Small intestine (tissue), 7 donors: ENCODE measurements around the gene GPATCH2. TPM values are rescaled to one million over a fixed set of nuclear protein-coding genes. Genes with fewer than 3 reads are reported as not detected.
A peak's percentile ranks its signal among the peaks of the same experiment; 100 is the strongest.

Source experiments
- DNase-seq, 2 donors: peaks; one replicate each; pipeline versions ENCODE4 v3.0.0 to v3.0.0-alpha.2; 2013
- FAIRE-seq: peaks from 2 replicates; lab custom pipeline; 2012; peaks lifted over from hg19 to GRCh38; lab: Jason Lieb, UNC
- H3K27ac ChIP-seq, 3 donors: one replicate each; pipeline ENCODE4 v1.5.1; 2013; ENCODE audit warnings: low read length in 2 of 3, mild to moderate bottlenecking in 2 of 3, control low read depth in 1 of 3, inconsistent platforms in 1 of 3, low read depth in 1 of 3, moderate library complexity in 1 of 3
- H3K27me3 ChIP-seq, 3 donors: one replicate each; pipeline ENCODE4 v1.6.1; 2013; ENCODE audit warnings: low read length in 3 of 3, inconsistent platforms in 1 of 3; ENCODE audit not compliant: control insufficient read depth in 3 of 3, insufficient read depth in 3 of 3
- H3K36me3 ChIP-seq, 3 donors: one replicate each; pipeline ENCODE4 v1.6.1; 2013; ENCODE audit warnings: low read length in 3 of 3, inconsistent platforms in 1 of 3, low read depth in 1 of 3, mild to moderate bottlenecking in 1 of 3, moderate library complexity in 1 of 3; ENCODE audit not compliant: control insufficient read depth in 3 of 3, insufficient read depth in 2 of 3
- H3K4me1 ChIP-seq, 3 donors: one replicate each; pipeline ENCODE4 v1.6.1; 2013; ENCODE audit warnings: low read length in 2 of 3, inconsistent platforms in 1 of 3, low read depth in 1 of 3, mild to moderate bottlenecking in 1 of 3, moderate library complexity in 1 of 3; ENCODE audit not compliant: control insufficient read depth in 3 of 3, insufficient read depth in 2 of 3
- H3K4me3 ChIP-seq, 3 donors: one replicate each; pipeline ENCODE4 v1.5.1; 2013; ENCODE audit warnings: low read length in 3 of 3, control low read depth in 1 of 3, inconsistent platforms in 1 of 3, low read depth in 1 of 3, mild to moderate bottlenecking in 1 of 3, moderate library complexity in 1 of 3
- H3K9me3 ChIP-seq, 2 donors: one replicate each; pipeline ENCODE4 v1.6.1; 2013; ENCODE audit warnings: low read depth in 1 of 2, low read length in 1 of 2; ENCODE audit not compliant: control insufficient read depth in 2 of 2, insufficient read depth in 1 of 2
- WGBS, 3 donors: extraction: QIAGEN DNeasy Blood & Tissue Kit; methylation state at CpG; one replicate each; pipeline ENCODE4 v1.1.7; 2013; 5-methylcytosine and 5-hydroxymethylcytosine counted together
- polyA plus RNA-seq, 4 donors: library from polyadenylated mRNA; stranded (reverse) in 3 of 4; unstranded in 1 of 4; fragments of 200-250 nt in 3 of 4; fragments of 120-200 nt in 1 of 4; gene quantifications; one replicate each; pipeline versions ENCODE4 v1.2.1 to v1.2.3, GENCODE V29; 2013
- donor health status: healthy with polysubstance abuse.
- donor health status: control.
- donor health status: control.
- donor health status: Bipolar disorder and iron deficiency.
- donor health status: healthy.

The GPATCH2 gene
- polyA plus RNA-seq, 4 donors = 2.7 to 21.9 (median 5.6) TPM

DNA sequence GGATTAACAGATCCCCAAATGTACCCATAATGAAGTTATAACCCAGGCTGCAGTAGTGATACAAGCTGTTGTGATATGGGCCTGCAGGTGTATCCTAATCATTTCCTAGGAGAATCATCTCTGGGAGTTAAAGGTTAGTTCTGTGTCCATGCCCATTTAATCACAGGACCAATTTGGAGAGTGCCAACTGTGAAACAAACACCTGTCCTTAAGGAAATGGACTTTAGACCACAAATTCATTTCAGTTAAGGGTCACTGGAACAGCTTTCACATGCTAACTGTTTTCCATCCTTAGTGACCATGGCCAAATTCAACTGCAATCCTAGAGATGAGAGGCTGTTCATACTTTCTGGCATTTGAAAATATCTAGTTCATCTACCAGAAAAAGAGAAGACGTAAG is 160.9 kb downstream of the GPATCH2 start:
- DNase-seq (peak in 1 of 2 donors; percentile 8), FAIRE-seq (no peak)
- Histone ChIP-seq H3K36me3 (no peaks in the 10 kb centered on the region), H3K9me3 (peaks cover 0 to 4% of the 10 kb centered on the region in 2 donors), H3K4me3 (no peak overlapping the region), H3K4me1 (no peaks in the 10 kb centered on the region), H3K27me3 (no peaks in the 10 kb centered on the region), H3K27ac (no peak overlapping the region)
- 68 to 80% (median 70%) methylated on average over 1 of the region's 1 CpG for WGBS, 3 donors

DNA sequence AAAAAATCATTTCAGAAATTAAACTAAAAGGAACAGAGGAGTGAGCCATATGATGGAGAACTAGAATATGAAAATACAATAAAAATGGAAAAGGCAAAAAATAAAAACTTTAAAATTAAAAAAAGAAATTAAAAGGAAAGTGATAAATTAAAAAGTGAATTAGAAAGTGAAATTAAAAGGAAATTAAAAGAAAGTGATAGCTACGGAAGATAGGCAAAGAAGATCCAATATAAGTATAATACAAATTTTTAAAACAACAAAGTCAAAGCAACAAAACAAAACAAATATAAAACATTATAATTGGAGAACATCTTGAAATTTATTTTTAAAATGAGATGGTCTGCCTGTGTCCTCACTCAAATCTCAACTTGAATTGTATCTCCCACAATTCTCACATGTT is 165.8 kb downstream of the GPATCH2 start:
- WGBS, 3 donors = 96 to 100% (median 100%) methylated on average over 1 of the region's 1 CpG
- Histone ChIP-seq H3K27me3 (no peaks in the 10 kb centered on the region), H3K4me3 (no peak overlapping the region), H3K9me3 (peaks cover 0 to 4% of the 10 kb centered on the region in 2 donors), H3K36me3 (no peaks in the 10 kb centered on the region), H3K4me1 (no peaks in the 10 kb centered on the region), H3K27ac (no peak overlapping the region)
- DNase-seq (no peak), FAIRE-seq (no peak)

DNA sequence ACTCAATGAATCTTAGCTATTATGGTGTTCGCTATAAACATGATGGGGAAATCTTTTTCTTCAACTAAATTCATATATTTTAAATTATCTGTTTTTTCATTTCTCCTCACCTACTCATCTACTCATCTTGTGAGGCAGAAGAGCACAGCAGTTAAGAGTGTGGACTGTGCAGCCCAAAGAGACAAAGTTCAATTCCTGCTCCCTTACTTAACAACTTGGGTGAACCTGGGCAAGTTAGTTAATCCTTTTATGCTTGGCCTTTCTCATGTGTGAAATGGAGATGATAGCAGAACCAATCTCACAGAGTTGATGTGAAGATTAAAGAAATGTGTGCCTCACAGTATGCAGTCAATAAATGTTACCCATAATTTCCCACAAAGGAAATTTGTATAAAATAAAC is 168.2 kb downstream of the GPATCH2 start:
- DNase-seq = peak; percentile 10 to 41
- H3K27me3 ChIP-seq = no peaks in the 10 kb centered on the region
- H3K27ac ChIP-seq = no peak overlapping the region
- H3K4me3 ChIP-seq = no peak overlapping the region
- peaks cover 0 to 4% of the 10 kb centered on the region in 2 donors for H3K9me3 ChIP-seq
- no peak for FAIRE-seq
- H3K36me3 ChIP-seq = no peaks in the 10 kb centered on the region
- H3K4me1 ChIP-seq = no peaks in the 10 kb centered on the region
- WGBS, 3 donors = 94 to 99% (median 97%) methylated on average over 1 of the region's 1 CpG

DNA sequence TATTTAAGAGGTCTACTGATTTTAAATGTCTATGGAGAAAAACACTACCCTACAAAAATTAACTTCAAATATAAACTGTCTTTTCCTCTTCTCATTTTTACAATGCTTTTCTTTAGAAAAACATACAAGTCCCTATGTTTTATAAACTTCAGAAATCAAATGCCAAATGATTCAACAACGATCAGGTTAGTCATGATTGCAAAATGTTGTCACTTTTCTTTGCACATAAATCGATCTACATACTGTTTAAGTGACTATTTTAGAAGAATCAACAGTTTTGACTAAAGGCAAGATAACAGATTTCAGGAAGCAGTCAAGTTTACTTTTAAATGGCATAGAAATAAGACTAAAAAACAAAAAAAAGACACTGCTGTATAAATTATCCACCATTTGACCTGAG is 168.7 kb downstream of the GPATCH2 start:
- no peaks in the 10 kb centered on the region for H3K4me1 ChIP-seq
- no peaks in the 10 kb centered on the region for H3K36me3 ChIP-seq
- H3K27me3 ChIP-seq = no peaks in the 10 kb centered on the region
- no peak overlapping the region for H3K27ac ChIP-seq
- H3K9me3 ChIP-seq = peaks cover 0 to 4% of the 10 kb centered on the region in 2 donors
- no peak for DNase-seq
- 80 to 88% (median 87%) methylated on average over 2 of the region's 2 CpGs for WGBS, 3 donors
- peak; percentile 33 for FAIRE-seq
- no peak overlapping the region for H3K4me3 ChIP-seq

DNA sequence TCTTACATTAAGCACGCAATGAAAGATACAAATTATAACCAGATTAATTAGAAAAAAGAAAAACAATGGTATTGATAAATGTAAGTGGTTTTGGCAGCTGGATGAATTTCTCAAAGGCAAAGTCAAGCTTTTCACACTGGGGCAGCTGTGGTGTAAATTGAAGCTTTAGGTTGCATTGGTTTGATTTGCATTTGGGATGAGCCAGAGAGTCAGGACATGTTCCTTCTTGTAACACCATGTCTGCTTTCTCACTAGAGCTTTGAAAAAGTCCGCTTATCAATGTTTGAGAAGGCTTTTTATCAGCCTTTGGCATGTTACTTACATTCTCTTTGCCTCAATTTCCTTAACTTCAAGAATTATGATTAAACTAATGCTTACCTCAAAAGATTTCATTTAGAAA is 173.9 kb downstream of the GPATCH2 start:
- no peaks in the 10 kb centered on the region for H3K27me3 ChIP-seq
- no peaks in the 10 kb centered on the region for H3K9me3 ChIP-seq
- H3K4me1 ChIP-seq = no peaks in the 10 kb centered on the region
- DNase-seq (no peak), FAIRE-seq (no peak)
- 97 to 100% (median 97%) methylated on average over 2 of the region's 2 CpGs for WGBS, 3 donors
- H3K4me3 ChIP-seq = no peak overlapping the region
- H3K36me3 ChIP-seq = peaks cover 0 to 6% (median 0%) of the 10 kb centered on the region in 3 donors
- H3K27ac ChIP-seq = no peak overlapping the region

DNA sequence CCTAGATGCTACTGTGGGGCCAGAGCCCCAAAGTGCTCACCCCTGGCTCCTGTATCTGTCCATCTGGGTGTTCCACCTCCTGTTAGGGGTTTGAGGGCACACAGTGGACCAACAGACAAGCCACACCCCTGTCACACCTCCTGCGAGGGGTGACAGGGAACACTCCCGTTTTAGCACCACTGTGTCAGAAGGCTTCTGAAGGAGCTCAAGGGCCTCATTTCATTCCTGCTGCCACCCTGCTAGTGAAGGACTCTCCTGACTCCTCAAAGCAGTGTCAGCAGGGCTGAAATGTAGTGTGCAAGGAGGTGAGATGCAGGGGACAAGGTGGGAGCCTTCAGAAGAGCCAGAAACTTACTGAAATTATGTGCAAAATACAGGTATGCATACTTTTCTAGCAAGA is 174.6 kb downstream of the GPATCH2 start:
- no peaks in the 10 kb centered on the region for H3K4me1 ChIP-seq
- WGBS, 3 donors = 75 to 97% (median 86%) methylated on average over 2 of the region's 2 CpGs

DNA sequence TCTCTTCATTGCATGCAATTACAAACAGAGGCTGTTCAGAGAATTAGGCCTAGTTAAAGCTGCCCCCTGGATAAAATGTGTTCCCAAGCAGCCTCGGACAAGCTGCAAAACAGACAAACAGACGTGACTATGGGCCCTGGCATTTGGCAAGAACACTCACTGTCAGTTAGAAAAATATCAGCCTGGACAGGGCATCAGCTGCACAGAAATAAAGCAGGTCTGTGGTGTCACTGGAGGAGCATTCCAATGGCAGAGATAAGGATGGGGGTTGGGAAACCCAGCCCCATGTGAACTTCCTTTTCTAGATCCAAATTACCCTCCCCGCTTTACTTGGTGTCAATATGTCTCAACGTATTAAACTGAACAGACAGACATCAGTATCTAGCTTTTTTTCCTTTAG is 177.1 kb downstream of the GPATCH2 start:
- 80 to 95% (median 87%) methylated on average over 4 of the region's 4 CpGs for whole genome bisulfite sequencing, 3 donors
- H3K27ac ChIP-seq = no peak overlapping the region

More for the DNA sequence above, 174.6 kb downstream of the GPATCH2 start:
- H3K9me3 ChIP-seq = no peaks in the 10 kb centered on the region
- no peaks in the 10 kb centered on the region for H3K27me3 ChIP-seq
- H3K36me3 ChIP-seq = peaks cover 0 to 6% (median 0%) of the 10 kb centered on the region in 3 donors
- FAIRE-seq (no peak), DNase-seq (no peak)
- H3K27ac ChIP-seq = no peak overlapping the region
- no peak overlapping the region for H3K4me3 ChIP-seq

DNA sequence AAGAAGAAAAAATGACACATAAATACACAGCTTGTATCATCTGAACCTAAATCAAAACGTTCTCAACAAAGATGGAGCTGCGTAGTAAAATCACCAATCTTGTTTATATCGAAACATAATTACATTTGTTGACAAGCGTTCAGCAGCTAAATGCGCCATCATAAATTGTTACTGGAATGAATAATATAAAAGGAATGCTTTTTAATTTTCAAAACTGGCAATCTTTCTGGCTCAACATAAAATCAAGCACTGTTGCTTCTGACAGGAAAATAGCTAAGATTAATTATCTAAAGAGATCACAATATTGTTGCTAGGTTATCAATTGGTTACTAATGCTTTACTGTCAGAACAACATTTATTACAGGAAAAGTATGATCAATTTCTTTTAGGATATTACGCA is 181.5 kb downstream of the GPATCH2 start:
- H3K27me3 ChIP-seq = no peaks in the 10 kb centered on the region
- H3K4me3 ChIP-seq = no peak overlapping the region
- peaks cover 0 to 4% (median 2%) of the 10 kb centered on the region in 3 donors for H3K36me3 ChIP-seq
- 86 to 96% (median 95%) methylated on average over 6 of the region's 6 CpGs for WGBS, 3 donors
- no peaks in the 10 kb centered on the region for H3K4me1 ChIP-seq
- no peak overlapping the region for H3K27ac ChIP-seq
- no peak for DNase-seq
- no peaks in the 10 kb centered on the region for H3K9me3 ChIP-seq
- no peak for FAIRE-seq

More for the DNA sequence above, 177.1 kb downstream of the GPATCH2 start:
- Histone ChIP-seq H3K9me3 (no peaks in the 10 kb centered on the region), H3K36me3 (peaks cover 0 to 6% (median 0%) of the 10 kb centered on the region in 3 donors), H3K4me1 (no peaks in the 10 kb centered on the region), H3K4me3 (no peak overlapping the region), H3K27me3 (no peaks in the 10 kb centered on the region)
- FAIRE-seq (no peak), DNase-seq (no peak)

DNA sequence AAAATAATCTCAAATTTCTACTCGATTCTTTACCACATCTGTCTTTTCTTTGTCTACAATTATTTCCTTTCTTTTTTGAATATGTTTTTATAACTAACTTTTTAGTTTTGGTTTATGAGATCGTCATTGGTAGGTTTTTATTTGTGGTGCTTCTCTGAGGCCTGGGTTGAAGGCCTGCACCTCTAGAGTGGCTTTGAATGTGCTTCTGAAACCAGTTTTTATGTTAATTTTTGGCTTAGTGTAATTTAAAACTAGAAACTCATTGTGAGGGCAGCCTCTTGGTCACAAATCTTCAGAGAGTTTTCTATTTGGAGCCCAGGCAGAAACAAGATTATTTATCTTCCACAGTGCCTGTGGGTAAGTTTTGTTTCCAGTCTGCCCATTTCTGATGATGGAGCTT is 187.0 kb downstream of the GPATCH2 start:
- no peak overlapping the region for H3K4me3 ChIP-seq
- no peak for FAIRE-seq
- no peak for DNase-seq
- WGBS, 3 donors = 95 to 99% (median 96%) methylated on average over 2 of the region's 2 CpGs
- H3K9me3 ChIP-seq = no peaks in the 10 kb centered on the region
- H3K36me3 ChIP-seq = peaks cover 0 to 4% (median 3%) of the 10 kb centered on the region in 3 donors
- no peaks in the 10 kb centered on the region for H3K27me3 ChIP-seq
- no peaks in the 10 kb centered on the region for H3K4me1 ChIP-seq
- no peak overlapping the region for H3K27ac ChIP-seq
